Transverse colon (tissue), 4 donors: ENCODE results near the gene SH3RF1. TPM values are rescaled to one million over a fixed set of nuclear protein-coding genes. Genes with fewer than 3 reads are reported as not detected.

Source experiments
- DNase-seq: peaks from one replicate; pipeline ENCODE4 v3.0.0-alpha.2; 2019
- H3K27ac ChIP-seq, 4 donors: fragments of 200-600 bp; sonication (generic); 2 replicates each; pipeline ENCODE4 v1.5.1; 2016 to 2018; ENCODE audit warnings: inconsistent platforms in 4 of 4
- H3K27me3 ChIP-seq: fragments of 200-600 bp; sonication (generic); 2 replicates; pipeline ENCODE4 v1.5.1; 2017; ENCODE audit warnings: inconsistent platforms
- H3K36me3 ChIP-seq, 4 donors: fragments of 200-600 bp; sonication (generic); 2 replicates each; pipeline ENCODE4 v1.5.1; 2017 to 2019; ENCODE audit warnings: inconsistent platforms in 4 of 4
- H3K4me1 ChIP-seq, 4 donors: fragments of 200-600 bp; sonication (generic); 2 replicates each; pipeline ENCODE4 v1.5.1; 2017 to 2020; ENCODE audit warnings: inconsistent platforms in 4 of 4
- H3K4me3 ChIP-seq, 4 donors: fragments of 200-600 bp; sonication (generic); 1 replicate in 1 of 4; 2 replicates in 3 of 4; pipeline versions ENCODE4 v1.5.1 to v1.6.1; 2017 to 2019; ENCODE audit warnings: inconsistent platforms in 4 of 4
- H3K9me3 ChIP-seq, 2 donors: fragments of 200-600 bp; sonication (generic); 2 replicates each; pipeline ENCODE4 v1.5.1; 2017 to 2019; ENCODE audit warnings: inconsistent platforms in 2 of 2
- CTCF ChIP-seq, 5 experiments: fragments of 200-600 bp in 3 of 5; fragments of 450-650 bp in 2 of 5; sonication (generic) in 3 of 5; IDR thresholded peaks; 1 replicate in 2 of 5; 2 replicates in 3 of 5; pipeline ENCODE4 v1.5.1; 2016 to 2017; ENCODE audit warnings: antibody characterized with exemption in 5 of 5, inconsistent platforms in 3 of 5, mild to moderate bottlenecking in 2 of 5, moderate library complexity in 1 of 5
- EP300 ChIP-seq: sonication (generic); formaldehyde crosslinking; IDR thresholded peaks from one replicate; pipeline ENCODE4 v1.6.1; 2017; ENCODE audit warnings: antibody characterized with exemption, low read depth
- POLR2A ChIP-seq: fragments of 450-650 bp; IDR thresholded peaks from one replicate; pipeline ENCODE4 v1.6.1; 2016; ENCODE audit warnings: antibody characterized with exemption, mild to moderate bottlenecking, moderate library complexity
- POLR2AphosphoS5 ChIP-seq, 3 donors: sonication (generic); formaldehyde crosslinking; IDR thresholded peaks; one replicate each; pipeline ENCODE4 v1.6.1; 2016; ENCODE audit warnings: antibody characterized with exemption in 3 of 3
- WGBS, 2 donors: methylation state at CpG; one replicate each; pipeline ENCODE4 v1.1.5; 2018; ENCODE audit warnings: low coverage in 1 of 2; 5-methylcytosine and 5-hydroxymethylcytosine counted together
- in situ Hi-C, 4 donors: fragments of 200-750 bp; cut with MboI; loops; one replicate each; pipeline versions ENCODE4 v1.15.0 to v1.15.1; 2017; ENCODE audit warnings: low sequenced_read_pairs in 3 of 4, low pct_ligation_motif_present in 1 of 4, low pct_unique_long_range_greater_than_20kb in 1 of 4
- intact Hi-C: fragments of 100-400 bp; cut with DNase I; formaldehyde crosslinking; loops from one replicate; pipeline ENCODE4 v1.15.1; 2023; ENCODE audit warnings: low total_unique reads
- total RNA-seq, 4 donors: library from RNA; depleted of rRNA; stranded (reverse); fragments of >200 nt; gene quantifications; one replicate each; pipeline ENCODE4 v1.1.0, GENCODE V29; 2016

Gene SH3RF1
- total RNA-seq, 4 donors from 2014 or later = 49.0 to 63.4 (median 54.3) TPM

DNA sequence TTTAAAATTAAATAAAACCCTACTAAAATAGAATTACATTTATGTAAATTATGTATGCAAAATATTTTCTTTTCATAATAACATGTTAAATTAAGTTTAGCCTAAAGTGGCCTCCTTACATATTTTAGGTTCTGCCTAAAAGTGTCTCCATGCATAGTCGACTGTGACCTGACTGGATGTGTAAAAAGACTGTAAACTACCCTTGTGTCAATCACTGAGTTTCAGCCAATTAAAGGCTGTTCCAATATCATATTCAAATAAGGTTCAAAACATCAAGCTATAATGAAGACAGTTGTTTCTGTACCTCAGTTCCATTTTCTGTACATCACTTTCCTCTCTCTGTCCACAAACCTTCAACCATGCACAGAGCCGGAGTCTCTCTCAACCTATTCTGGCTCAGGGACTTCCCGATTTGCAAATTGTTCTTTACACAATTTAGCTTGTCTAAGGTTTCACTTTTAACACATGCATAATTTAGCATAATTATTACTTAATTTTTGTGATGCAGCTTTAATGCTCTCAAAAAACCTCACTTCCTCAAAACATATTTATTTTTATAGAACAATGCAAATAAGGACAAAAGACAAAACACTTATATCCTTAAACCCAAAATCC is 60.1 kb downstream of the SH3RF1 start:
- Histone ChIP-seq H3K27me3 (no peaks in the 10 kb centered on the region), H3K4me1 (peaks cover 0 to 20% (median 8%) of the 10 kb centered on the region in 4 donors), H3K36me3 (peaks cover 0 to 5% (median 0%) of the 10 kb centered on the region in 4 donors), H3K4me3 (no peak overlapping the region), H3K9me3 (no peaks in the 10 kb centered on the region), H3K27ac (no peak overlapping the region)
- WGBS, 2 donors = 72 to 78% methylated on average over 3 of the region's 3 CpGs
- in situ Hi-C loops (no loop called here), intact Hi-C loops (no loop called here)
- no peak for TF ChIP-seq CTCF (IDR thresholded peaks at IDR 0.05)
- TF ChIP-seq POLR2A = no peak
- no peak for TF ChIP-seq EP300
- TF ChIP-seq POLR2AphosphoS5 (IDR thresholded peaks at IDR 0.05) = no peak
- DNase-seq = no peak

DNA sequence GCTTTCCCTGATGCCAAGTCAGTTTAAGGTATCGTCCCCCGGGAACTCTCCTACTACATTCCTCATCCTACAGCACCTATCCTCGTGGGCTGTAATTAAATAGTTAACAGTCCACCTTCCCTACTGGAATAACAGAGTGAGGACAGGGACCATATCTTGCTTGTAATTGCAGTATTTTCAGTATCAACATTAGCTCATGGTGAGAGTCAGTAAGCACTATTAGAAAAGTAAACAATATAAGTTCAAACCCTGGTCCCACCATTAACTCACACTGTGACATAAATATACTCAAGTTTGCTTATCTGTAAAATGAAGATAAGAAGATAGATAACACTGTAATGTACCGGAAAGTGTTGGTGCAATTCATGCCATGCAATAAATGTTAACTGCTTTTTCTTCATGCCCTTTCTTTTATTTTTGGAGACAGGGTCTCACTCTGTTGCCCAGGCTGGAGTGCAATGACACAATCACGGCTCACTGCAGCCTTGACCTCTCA is 61.3 kb downstream of the SH3RF1 start:
- Histone ChIP-seq H3K27me3 (no peaks in the 10 kb centered on the region), H3K36me3 (no peaks in the 10 kb centered on the region), H3K27ac (no peak overlapping the region), H3K4me3 (no peak overlapping the region), H3K9me3 (no peaks in the 10 kb centered on the region), H3K4me1 (peaks cover 6 to 29% (median 11%) of the 10 kb centered on the region in 4 donors)
- no peak for TF ChIP-seq POLR2A
- TF ChIP-seq POLR2AphosphoS5 (IDR thresholded peaks at IDR 0.05) = peak in 1 of 3 donors; percentile 45
- intact Hi-C loops = no loop called here
- no peak for DNase-seq
- in situ Hi-C loops = no loop called here
- WGBS, 2 donors = 62 to 68% methylated on average over 5 of the region's 5 CpGs

- 93 to 100% methylated on average over 1 of the region's 1 CpG for WGBS, 2 donors
- Histone ChIP-seq H3K36me3 (no peaks in the 10 kb centered on the region), H3K27me3 (no peaks in the 10 kb centered on the region), H3K9me3 (no peaks in the 10 kb centered on the region), H3K27ac (no peak overlapping the region), H3K4me3 (no peak overlapping the region), H3K4me1 (peaks cover 6 to 37% (median 13%) of the 10 kb centered on the region in 4 donors)
- no peak for DNase-seq
- intact Hi-C loops (no loop called here), in situ Hi-C loops (no loop called here)
- TF ChIP-seq EP300 (no peak), POLR2A (no peak), POLR2AphosphoS5 (IDR thresholded peaks at IDR 0.05) (no peak), CTCF (IDR thresholded peaks at IDR 0.05) (no peak)
Measured at GRCh38 chr4:169208516-169208915, 62.2 kb downstream of the SH3RF1 start.

- no peak for DNase-seq
- 66 to 85% methylated on average over 3 of the region's 3 CpGs for WGBS, 2 donors
- Histone ChIP-seq H3K27ac (no peak overlapping the region), H3K4me3 (no peak overlapping the region), H3K9me3 (no peaks in the 10 kb centered on the region), H3K36me3 (no peaks in the 10 kb centered on the region), H3K27me3 (no peaks in the 10 kb centered on the region), H3K4me1 (peaks cover 6 to 42% (median 12%) of the 10 kb centered on the region in 4 donors)
- in situ Hi-C loops (no loop called here), intact Hi-C loops (no loop called here)
- no peak for TF ChIP-seq EP300
- TF ChIP-seq POLR2AphosphoS5 (IDR thresholded peaks at IDR 0.05) = no peak
- no peak for TF ChIP-seq POLR2A
Measured at GRCh38 chr4:169208090-169208455, 62.7 kb downstream of the SH3RF1 start.

GRCh38 chr4:169207436-169208089 is 63.2 kb downstream of the SH3RF1 start:
- intact Hi-C loops = no loop called here
- H3K27me3 ChIP-seq = no peaks in the 10 kb centered on the region
- no peaks in the 10 kb centered on the region for H3K36me3 ChIP-seq
- no peaks in the 10 kb centered on the region for H3K9me3 ChIP-seq
- no peak overlapping the region for H3K27ac ChIP-seq
- 86 to 100% methylated on average over 1 to 2 of the region's 2 CpGs for WGBS, 2 donors
- H3K4me1 ChIP-seq = peaks cover 6 to 45% (median 11%) of the 10 kb centered on the region in 4 donors
- DNase-seq = no peak
- no peak overlapping the region for H3K4me3 ChIP-seq
- in situ Hi-C loops = no loop called here
- TF ChIP-seq EP300 (no peak), CTCF (IDR thresholded peaks at IDR 0.05) (no peak), POLR2AphosphoS5 (IDR thresholded peaks at IDR 0.05) (no peak), POLR2A (no peak)
